Fibroblast of villous mesenchyme (primary cell): ENCODE measurements around the gene ADCY2. TPM values are rescaled to one million over a fixed set of nuclear protein-coding genes. Genes with fewer than 3 reads are reported as not detected.

Experiments used
- DNase-seq: peaks from one replicate; pipeline ENCODE4 v3.0.0-alpha.2; 2010; ENCODE audit warnings: low read depth
- H3K4me3 ChIP-seq: 2 replicates; pipeline ENCODE4 v1.5.1; 2011; ENCODE audit warnings: low read depth, mild to moderate bottlenecking, low read length
- CTCF ChIP-seq: IDR thresholded peaks from 2 replicates; pipeline ENCODE4 v1.5.1; 2012; ENCODE audit warnings: low read depth, mild to moderate bottlenecking, low read length; ENCODE audit not compliant: insufficient read depth
- total RNA-seq: library from RNA; depleted of rRNA; stranded (reverse); fragments of >200 nt; gene quantifications from 2 replicates; pipeline ENCODE4 v1.2.3, GENCODE V29; 2012

Gene ADCY2
- total RNA-seq, 1 donor = under 0.01 TPM

GRCh38 chr5:7385681-7386080 is 10.3 kb upstream of the ADCY2 start:
- no peak overlapping the region for H3K4me3 ChIP-seq
- no peak for TF ChIP-seq CTCF

GRCh38 chr5:7388553-7388952 is 7.4 kb upstream of the ADCY2 start:
- no peak for DNase-seq
- no peak for TF ChIP-seq CTCF
- no peak overlapping the region for H3K4me3 ChIP-seq

More at GRCh38 chr5:7385681-7386080, 10.3 kb upstream of the ADCY2 start:
- no peak for DNase-seq

GRCh38 chr5:7391215-7391614 is 4.7 kb upstream of the ADCY2 start:
- DNase-seq = no peak
- no peak overlapping the region for H3K4me3 ChIP-seq
- no peak for TF ChIP-seq CTCF

- peak; percentile 25 for DNase-seq
- peak; percentile 32 for TF ChIP-seq CTCF
- no peak overlapping the region for H3K4me3 ChIP-seq
Observed at GRCh38 chr5:7391814-7392692, 3.9 kb upstream of the ADCY2 start.

GRCh38 chr5:7392693-7393024 is 3.3 kb upstream of the ADCY2 start:
- H3K4me3 ChIP-seq = no peak overlapping the region
- no peak for DNase-seq
- no peak for TF ChIP-seq CTCF

- no peak overlapping the region for H3K4me3 ChIP-seq
- DNase-seq = no peak
- no peak for TF ChIP-seq CTCF
Observed at GRCh38 chr5:7393921-7394799, 1.8 kb upstream of the ADCY2 start.
